GM23338 (cell line): ENCODE results near the gene TRMT44. TPM values are rescaled to one million over a fixed set of nuclear protein-coding genes. Genes with fewer than 3 reads are reported as not detected.

Experiments
- ATAC-seq: fragments of 200-7000 bp; cut with Tn5 transposase; 3 replicates; pipeline ENCODE4 v1.9.1; 2020
- DNase-seq: peaks from one replicate; pipeline ENCODE4 v3.0.0-alpha.2; 2015; ENCODE audit warnings: low spot score
- H2AFZ ChIP-seq: fragments of 200-600 bp; sonication (generic); 2 replicates; pipeline ENCODE4 v1.8.0; 2016; ENCODE audit warnings: antibody characterized with exemption, mild to moderate bottlenecking, moderate library complexity
- H3F3A ChIP-seq: fragments of 200-600 bp; sonication (generic); replicated peaks from 2 replicates; pipeline ENCODE4 v1.8.0; 2017; ENCODE audit warnings: antibody characterized with exemption, mixed run types, low read depth
- H3K27ac ChIP-seq: fragments of 200-600 bp; sonication (generic); 2 replicates; pipeline ENCODE4 v1.6.1; 2016; ENCODE audit warnings: low read depth
- H3K27me3 ChIP-seq: fragments of 200-600 bp; sonication (generic); 2 replicates; pipeline ENCODE4 v1.8.0; 2016; ENCODE audit warnings: mild to moderate bottlenecking, mixed run types, moderate library complexity; ENCODE audit not compliant: insufficient read depth
- H3K36me3 ChIP-seq: fragments of 200-600 bp; sonication (generic); 2 replicates; pipeline ENCODE4 v1.8.0; 2016; ENCODE audit warnings: mild to moderate bottlenecking; ENCODE audit not compliant: insufficient read depth
- H3K4me1 ChIP-seq: fragments of 200-600 bp; sonication (generic); 2 replicates; pipeline ENCODE4 v1.8.0; 2016; ENCODE audit warnings: mild to moderate bottlenecking, moderate library complexity; ENCODE audit not compliant: insufficient read depth
- H3K4me2 ChIP-seq: fragments of 200-600 bp; sonication (generic); 2 replicates; pipeline ENCODE4 v1.7.1; 2017; ENCODE audit warnings: mixed run types
- H3K4me3 ChIP-seq: fragments of 200-600 bp; sonication (generic); 2 replicates; pipeline ENCODE4 v1.6.1; 2016; ENCODE audit warnings: mixed run types
- H3K79me2 ChIP-seq: fragments of 200-600 bp; sonication (generic); replicated peaks from 2 replicates; pipeline ENCODE4 v1.8.0; 2017; ENCODE audit warnings: mild to moderate bottlenecking; ENCODE audit not compliant: insufficient read depth
- H3K9me2 ChIP-seq: fragments of 200-600 bp; sonication (generic); 2 replicates; pipeline ENCODE4 v1.8.0; 2017; ENCODE audit not compliant: insufficient read depth
- H4K20me1 ChIP-seq: fragments of 200-600 bp; sonication (generic); replicated peaks from 2 replicates; pipeline ENCODE4 v1.8.0; 2017; ENCODE audit warnings: mild to moderate bottlenecking; ENCODE audit not compliant: insufficient read depth
- H3K27ac Mint-ChIP-seq: 2 replicates; pipeline ENCODE4 v1.8.0; 2020; ENCODE audit warnings: inconsistent platforms, mild to moderate bottlenecking, moderate library complexity, mixed read lengths
- H3K27me3 Mint-ChIP-seq: 3 replicates; pipeline ENCODE4 v1.8.0; 2022; ENCODE audit warnings: low read depth, mild to moderate bottlenecking, moderate library complexity, mixed read lengths, inconsistent platforms; ENCODE audit not compliant: insufficient read depth, poor library complexity
- H3K36me3 Mint-ChIP-seq: 3 replicates; pipeline ENCODE4 v1.8.0; 2021; ENCODE audit warnings: low read depth, mild to moderate bottlenecking, inconsistent platforms, moderate library complexity, mixed read lengths
- H3K4me1 Mint-ChIP-seq: 3 replicates; pipeline ENCODE4 v1.8.0; 2020; ENCODE audit warnings: mild to moderate bottlenecking, inconsistent platforms, mixed read lengths
- H3K4me3 Mint-ChIP-seq: 3 replicates; pipeline ENCODE4 v1.8.0; 2021; ENCODE audit warnings: moderate library complexity, mild to moderate bottlenecking, inconsistent platforms, mixed read lengths
- H3K9me3 Mint-ChIP-seq: 3 replicates; pipeline ENCODE4 v1.8.0; 2020; ENCODE audit warnings: moderate library complexity, mild to moderate bottlenecking, inconsistent platforms, mixed read lengths
- EZH2 ChIP-seq: fragments of 200-600 bp; sonication (generic); IDR thresholded peaks from one replicate; pipeline ENCODE4 v1.8.0; 2017; ENCODE audit warnings: antibody characterized with exemption, mild to moderate bottlenecking, low read depth; ENCODE audit not compliant: unreplicated experiment
- JUNB ChIP-seq: IDR thresholded peaks from one replicate; pipeline ENCODE4 v1.6.1; 2016; ENCODE audit warnings: antibody characterized with exemption; ENCODE audit not compliant: unreplicated experiment
- NANOG ChIP-seq: IDR thresholded peaks from 2 replicates; pipeline ENCODE4 v1.6.1; 2016; ENCODE audit warnings: antibody characterized with exemption, borderline replicate concordance
- STAT1 ChIP-seq: IDR thresholded peaks from one replicate; pipeline ENCODE4 v1.6.1; 2016; ENCODE audit warnings: antibody characterized with exemption; ENCODE audit not compliant: unreplicated experiment
- ZNF114 ChIP-seq: fragments of 250-450 bp; sonication (Bioruptor Pico); IDR thresholded peaks from 2 replicates; pipeline ENCODE4 v1.5.0; 2020; ENCODE audit warnings: mild to moderate bottlenecking, moderate library complexity
- ZNF331 ChIP-seq: fragments of 250-450 bp; sonication (Bioruptor Pico); IDR thresholded peaks from 2 replicates; pipeline ENCODE4 v1.5.0; 2020; ENCODE audit warnings: low read depth, mild to moderate bottlenecking, moderate library complexity
- polyA plus RNA-seq: library from polyadenylated mRNA; unstranded; fragments of >200 nt; fragmentation: Nextera tagmentation; extraction: Ambion mirVana; gene quantifications from 2 replicates; pipeline ENCODE4 v1.2.1, GENCODE V29; 2016
- total RNA-seq: library from RNA; depleted of rRNA; stranded (reverse); fragments of >200 nt; shearing (Covaris generic); gene quantifications from 2 replicates; pipeline ENCODE4 v1.2.3, GENCODE V29; 2014
- TF ChIP-seq, protein P1 (sequence below): fragments of 250-450 bp; sonication (Bioruptor Pico); IDR thresholded peaks from 2 replicates; pipeline ENCODE4 v1.5.0; 2020; ENCODE audit warnings: mild to moderate bottlenecking, moderate library complexity
- TF ChIP-seq, protein P2 (sequence below): IDR thresholded peaks from one replicate; pipeline ENCODE4 v1.6.1; 2018; ENCODE audit warnings: antibody characterized with exemption; ENCODE audit not compliant: unreplicated experiment
- TF ChIP-seq, protein P3 (sequence below): IDR thresholded peaks from 2 replicates; pipeline ENCODE4 v1.6.1; 2016; ENCODE audit warnings: antibody characterized with exemption

Gene TRMT44
- total and polyA plus RNA-seq, 2 experiments from 2014 or later = 10.3 to 49.8 TPM

DNA sequence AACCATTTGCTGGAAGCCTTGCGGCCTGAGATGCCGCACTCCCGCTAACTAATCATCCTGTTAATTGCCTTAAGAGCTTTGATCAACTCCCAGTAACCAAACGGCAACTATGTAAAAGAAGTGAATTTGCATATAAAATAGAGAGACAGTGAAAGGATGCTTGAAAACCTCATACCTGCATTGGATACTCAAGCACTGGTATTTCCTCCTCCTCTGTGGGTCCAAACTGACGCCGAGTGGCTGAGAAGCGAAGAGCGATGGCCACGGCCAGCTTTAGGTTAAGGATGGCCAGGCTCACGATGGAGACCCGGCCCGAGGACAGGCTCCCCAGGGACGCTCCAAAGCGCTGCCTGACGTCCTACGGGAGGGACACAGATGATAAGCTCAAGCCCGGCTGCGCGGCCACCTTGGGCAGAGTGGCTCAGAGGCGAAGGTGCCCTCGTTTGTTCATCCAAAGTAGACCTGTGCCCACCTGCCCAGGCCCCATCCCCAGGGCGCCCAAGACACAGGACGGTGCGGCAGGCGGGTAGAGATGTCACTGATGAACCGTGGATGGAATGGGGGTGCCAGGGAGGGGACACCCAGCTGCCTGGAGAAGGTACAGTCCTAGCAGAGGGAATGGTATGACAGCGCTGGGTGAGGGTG is 43.7 kb upstream of the TRMT44 start:
- no peaks in the 10 kb centered on the region for H3K27me3 ChIP-seq
- H4K20me1 ChIP-seq = no peaks in the 10 kb centered on the region; the same call in 1 of the 2 replicates
- peaks cover 9% of the 10 kb centered on the region for H3K4me1 ChIP-seq
- H3K36me3 ChIP-seq = no peaks in the 10 kb centered on the region
- H2AFZ ChIP-seq = no peak overlapping the region
- H3K9me3 Mint-ChIP-seq = no peaks in the 10 kb centered on the region
- no peak overlapping the region; the same call in 1 of the 2 replicates for H3K27ac Mint-ChIP-seq
- 0 out of 2 replicates have a peak overlapping the region, but pooled peaks have one; percentile 15 for H3K4me2 ChIP-seq
- no peak overlapping the region for H3K4me3 ChIP-seq
- peaks cover 29% of the 10 kb centered on the region for H3K4me1 Mint-ChIP-seq
- H3K9me2 ChIP-seq = no peaks in the 10 kb centered on the region
- H3K36me3 Mint-ChIP-seq = peaks cover 12% of the 10 kb centered on the region; the same call in 2 of the 3 replicates
- H3K79me2 ChIP-seq = no peaks in the 10 kb centered on the region
- TF ChIP-seq, protein P1, sequence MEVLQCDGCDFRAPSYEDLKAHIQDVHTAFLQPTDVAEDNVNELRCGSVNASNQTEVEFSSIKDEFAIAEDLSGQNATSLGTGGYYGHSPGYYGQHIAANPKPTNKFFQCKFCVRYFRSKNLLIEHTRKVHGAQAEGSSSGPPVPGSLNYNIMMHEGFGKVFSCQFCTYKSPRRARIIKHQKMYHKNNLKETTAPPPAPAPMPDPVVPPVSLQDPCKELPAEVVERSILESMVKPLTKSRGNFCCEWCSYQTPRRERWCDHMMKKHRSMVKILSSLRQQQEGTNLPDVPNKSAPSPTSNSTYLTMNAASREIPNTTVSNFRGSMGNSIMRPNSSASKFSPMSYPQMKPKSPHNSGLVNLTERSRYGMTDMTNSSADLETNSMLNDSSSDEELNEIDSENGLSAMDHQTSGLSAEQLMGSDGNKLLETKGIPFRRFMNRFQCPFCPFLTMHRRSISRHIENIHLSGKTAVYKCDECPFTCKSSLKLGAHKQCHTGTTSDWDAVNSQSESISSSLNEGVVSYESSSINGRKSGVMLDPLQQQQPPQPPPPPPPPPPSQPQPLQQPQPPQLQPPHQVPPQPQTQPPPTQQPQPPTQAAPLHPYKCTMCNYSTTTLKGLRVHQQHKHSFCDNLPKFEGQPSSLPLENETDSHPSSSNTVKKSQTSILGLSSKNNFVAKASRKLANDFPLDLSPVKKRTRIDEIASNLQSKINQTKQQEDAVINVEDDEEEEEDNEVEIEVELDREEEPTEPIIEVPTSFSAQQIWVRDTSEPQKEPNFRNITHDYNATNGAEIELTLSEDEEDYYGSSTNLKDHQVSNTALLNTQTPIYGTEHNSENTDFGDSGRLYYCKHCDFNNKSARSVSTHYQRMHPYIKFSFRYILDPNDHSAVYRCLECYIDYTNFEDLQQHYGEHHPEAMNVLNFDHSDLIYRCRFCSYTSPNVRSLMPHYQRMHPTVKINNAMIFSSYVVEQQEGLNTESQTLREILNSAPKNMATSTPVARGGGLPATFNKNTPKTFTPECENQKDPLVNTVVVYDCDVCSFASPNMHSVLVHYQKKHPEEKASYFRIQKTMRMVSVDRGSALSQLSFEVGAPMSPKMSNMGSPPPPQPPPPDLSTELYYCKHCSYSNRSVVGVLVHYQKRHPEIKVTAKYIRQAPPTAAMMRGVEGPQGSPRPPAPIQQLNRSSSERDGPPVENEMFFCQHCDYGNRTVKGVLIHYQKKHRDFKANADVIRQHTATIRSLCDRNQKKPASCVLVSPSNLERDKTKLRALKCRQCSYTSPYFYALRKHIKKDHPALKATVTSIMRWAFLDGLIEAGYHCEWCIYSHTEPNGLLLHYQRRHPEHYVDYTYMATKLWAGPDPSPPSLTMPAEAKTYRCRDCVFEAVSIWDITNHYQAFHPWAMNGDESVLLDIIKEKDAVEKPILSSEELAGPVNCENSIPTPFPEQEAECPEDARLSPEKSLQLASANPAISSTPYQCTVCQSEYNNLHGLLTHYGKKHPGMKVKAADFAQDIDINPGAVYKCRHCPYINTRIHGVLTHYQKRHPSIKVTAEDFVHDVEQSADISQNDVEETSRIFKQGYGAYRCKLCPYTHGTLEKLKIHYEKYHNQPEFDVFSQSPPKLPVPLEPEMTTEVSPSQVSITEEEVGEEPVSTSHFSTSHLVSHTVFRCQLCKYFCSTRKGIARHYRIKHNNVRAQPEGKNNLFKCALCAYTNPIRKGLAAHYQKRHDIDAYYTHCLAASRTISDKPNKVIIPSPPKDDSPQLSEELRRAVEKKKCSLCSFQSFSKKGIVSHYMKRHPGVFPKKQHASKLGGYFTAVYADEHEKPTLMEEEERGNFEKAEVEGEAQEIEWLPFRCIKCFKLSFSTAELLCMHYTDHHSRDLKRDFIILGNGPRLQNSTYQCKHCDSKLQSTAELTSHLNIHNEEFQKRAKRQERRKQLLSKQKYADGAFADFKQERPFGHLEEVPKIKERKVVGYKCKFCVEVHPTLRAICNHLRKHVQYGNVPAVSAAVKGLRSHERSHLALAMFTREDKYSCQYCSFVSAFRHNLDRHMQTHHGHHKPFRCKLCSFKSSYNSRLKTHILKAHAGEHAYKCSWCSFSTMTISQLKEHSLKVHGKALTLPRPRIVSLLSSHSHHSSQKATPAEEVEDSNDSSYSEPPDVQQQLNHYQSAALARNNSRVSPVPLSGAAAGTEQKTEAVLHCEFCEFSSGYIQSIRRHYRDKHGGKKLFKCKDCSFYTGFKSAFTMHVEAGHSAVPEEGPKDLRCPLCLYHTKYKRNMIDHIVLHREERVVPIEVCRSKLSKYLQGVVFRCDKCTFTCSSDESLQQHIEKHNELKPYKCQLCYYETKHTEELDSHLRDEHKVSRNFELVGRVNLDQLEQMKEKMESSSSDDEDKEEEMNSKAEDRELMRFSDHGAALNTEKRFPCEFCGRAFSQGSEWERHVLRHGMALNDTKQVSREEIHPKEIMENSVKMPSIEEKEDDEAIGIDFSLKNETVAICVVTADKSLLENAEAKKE (CRISPR knock-in tag) = no peak
- TF ChIP-seq NANOG = 0 out of 2 replicates have a peak, but pooled peaks have one; percentile 28
- DNase-seq (peak; percentile 69), ATAC-seq (peak; percentile 67)
- H3K27me3 Mint-ChIP-seq = peaks cover 17% of the 10 kb centered on the region
- no peaks in the 10 kb centered on the region for H3F3A ChIP-seq
- peak overlapping the region; percentile 18; the same call in 1 of the 3 replicates for H3K4me3 Mint-ChIP-seq
- H3K27ac ChIP-seq = no peak overlapping the region

DNA sequence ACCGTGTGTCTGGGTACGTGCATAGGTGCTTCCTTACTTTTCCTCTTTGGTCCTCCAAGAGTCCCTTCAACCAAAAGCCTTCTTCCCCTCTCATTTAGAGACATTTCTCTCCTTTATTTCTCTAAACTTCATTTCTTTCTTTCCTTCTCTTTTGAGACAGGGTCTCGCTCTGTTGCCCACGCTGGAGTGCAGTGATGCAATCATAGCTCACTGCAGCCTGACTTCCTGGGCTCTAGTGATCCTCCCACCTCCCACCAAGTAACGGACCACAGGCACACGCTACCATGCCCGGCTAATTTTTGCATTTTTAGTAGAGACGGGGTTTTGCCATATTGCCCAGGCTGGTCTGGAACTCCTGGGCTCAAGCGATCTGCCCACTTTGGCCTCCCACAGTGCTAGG is 42.2 kb upstream of the TRMT44 start:
- Mint-ChIP-seq H3K27ac (no peak overlapping the region), H3K27me3 (peaks cover 17% of the 10 kb centered on the region), H3K4me1 (peaks cover 25% of the 10 kb centered on the region), H3K36me3 (peaks cover 12% of the 10 kb centered on the region; the same call in 2 of the 3 replicates), H3K4me3 (no peak overlapping the region; the same call in 2 of the 3 replicates), H3K9me3 (no peaks in the 10 kb centered on the region)
- H3K4me2 ChIP-seq = no peak overlapping the region
- DNase-seq (no peak), ATAC-seq (no peak)
- H3K27me3 ChIP-seq = no peaks in the 10 kb centered on the region
- no peaks in the 10 kb centered on the region for H3F3A ChIP-seq
- H3K4me1 ChIP-seq = peaks cover 9% of the 10 kb centered on the region
- no peaks in the 10 kb centered on the region; the same call in 1 of the 2 replicates for H4K20me1 ChIP-seq
- no peak overlapping the region for H3K27ac ChIP-seq
- no peak overlapping the region for H3K4me3 ChIP-seq
- H3K79me2 ChIP-seq = no peaks in the 10 kb centered on the region
- no peak overlapping the region for H2AFZ ChIP-seq
- no peaks in the 10 kb centered on the region for H3K9me2 ChIP-seq
- H3K36me3 ChIP-seq = no peaks in the 10 kb centered on the region
- no peak for TF ChIP-seq ZNF331 (CRISPR knock-in tag)
- no peak for TF ChIP-seq JUNB
- TF ChIP-seq, protein P2, sequence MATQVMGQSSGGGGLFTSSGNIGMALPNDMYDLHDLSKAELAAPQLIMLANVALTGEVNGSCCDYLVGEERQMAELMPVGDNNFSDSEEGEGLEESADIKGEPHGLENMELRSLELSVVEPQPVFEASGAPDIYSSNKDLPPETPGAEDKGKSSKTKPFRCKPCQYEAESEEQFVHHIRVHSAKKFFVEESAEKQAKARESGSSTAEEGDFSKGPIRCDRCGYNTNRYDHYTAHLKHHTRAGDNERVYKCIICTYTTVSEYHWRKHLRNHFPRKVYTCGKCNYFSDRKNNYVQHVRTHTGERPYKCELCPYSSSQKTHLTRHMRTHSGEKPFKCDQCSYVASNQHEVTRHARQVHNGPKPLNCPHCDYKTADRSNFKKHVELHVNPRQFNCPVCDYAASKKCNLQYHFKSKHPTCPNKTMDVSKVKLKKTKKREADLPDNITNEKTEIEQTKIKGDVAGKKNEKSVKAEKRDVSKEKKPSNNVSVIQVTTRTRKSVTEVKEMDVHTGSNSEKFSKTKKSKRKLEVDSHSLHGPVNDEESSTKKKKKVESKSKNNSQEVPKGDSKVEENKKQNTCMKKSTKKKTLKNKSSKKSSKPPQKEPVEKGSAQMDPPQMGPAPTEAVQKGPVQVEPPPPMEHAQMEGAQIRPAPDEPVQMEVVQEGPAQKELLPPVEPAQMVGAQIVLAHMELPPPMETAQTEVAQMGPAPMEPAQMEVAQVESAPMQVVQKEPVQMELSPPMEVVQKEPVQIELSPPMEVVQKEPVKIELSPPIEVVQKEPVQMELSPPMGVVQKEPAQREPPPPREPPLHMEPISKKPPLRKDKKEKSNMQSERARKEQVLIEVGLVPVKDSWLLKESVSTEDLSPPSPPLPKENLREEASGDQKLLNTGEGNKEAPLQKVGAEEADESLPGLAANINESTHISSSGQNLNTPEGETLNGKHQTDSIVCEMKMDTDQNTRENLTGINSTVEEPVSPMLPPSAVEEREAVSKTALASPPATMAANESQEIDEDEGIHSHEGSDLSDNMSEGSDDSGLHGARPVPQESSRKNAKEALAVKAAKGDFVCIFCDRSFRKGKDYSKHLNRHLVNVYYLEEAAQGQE = no peak
- TF ChIP-seq STAT1 = no peak
- no peak for TF ChIP-seq ZNF114 (CRISPR knock-in tag)
- TF ChIP-seq, protein P3, sequence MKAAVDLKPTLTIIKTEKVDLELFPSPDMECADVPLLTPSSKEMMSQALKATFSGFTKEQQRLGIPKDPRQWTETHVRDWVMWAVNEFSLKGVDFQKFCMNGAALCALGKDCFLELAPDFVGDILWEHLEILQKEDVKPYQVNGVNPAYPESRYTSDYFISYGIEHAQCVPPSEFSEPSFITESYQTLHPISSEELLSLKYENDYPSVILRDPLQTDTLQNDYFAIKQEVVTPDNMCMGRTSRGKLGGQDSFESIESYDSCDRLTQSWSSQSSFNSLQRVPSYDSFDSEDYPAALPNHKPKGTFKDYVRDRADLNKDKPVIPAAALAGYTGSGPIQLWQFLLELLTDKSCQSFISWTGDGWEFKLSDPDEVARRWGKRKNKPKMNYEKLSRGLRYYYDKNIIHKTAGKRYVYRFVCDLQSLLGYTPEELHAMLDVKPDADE = no peak
- TF ChIP-seq EZH2 = no peak
